Neural cell (in vitro differentiated cells): ENCODE results near the gene PRIMA1. TPM values are rescaled to one million over a fixed set of nuclear protein-coding genes. Genes with fewer than 3 reads are reported as not detected.

Source experiments
- H2AFZ ChIP-seq: fragments of 200-600, 300-800 bp; sonication (generic), shearing (Covaris generic); 2 replicates; pipeline ENCODE4 v1.6.0; 2014; ENCODE audit warnings: low read depth, mild to moderate bottlenecking, antibody characterized with exemption, low read length, moderate library complexity
- H3F3A ChIP-seq: fragments of 200-600 bp; shearing (Covaris generic); 2 replicates; pipeline ENCODE4 v1.6.1; 2016; ENCODE audit warnings: mild to moderate bottlenecking, moderate library complexity, mixed read lengths, antibody characterized with exemption, low read length; ENCODE audit not compliant: insufficient read depth, poor library complexity, severe bottlenecking
- H3K27ac ChIP-seq: fragments of 200-600, 300-800 bp; sonication (generic), shearing (Covaris generic); 2 replicates; pipeline ENCODE4 v1.5.1; 2014; ENCODE audit warnings: mild to moderate bottlenecking, low read length, moderate library complexity
- H3K27me3 ChIP-seq: fragments of 300-800, 200-600 bp; sonication (generic), shearing (Covaris generic); 2 replicates; pipeline ENCODE4 v1.6.0; 2014; ENCODE audit warnings: mild to moderate bottlenecking, low read depth, low read length, moderate library complexity; ENCODE audit not compliant: insufficient read depth
- H3K36me3 ChIP-seq: fragments of 300-800, 200-600 bp; sonication (generic), shearing (Covaris generic); 2 replicates; pipeline ENCODE4 v1.5.1; 2014; ENCODE audit warnings: mild to moderate bottlenecking, antibody characterized with exemption, low read length, moderate library complexity; ENCODE audit not compliant: insufficient read depth
- H3K4me2 ChIP-seq: fragments of 300-800, 200-600 bp; sonication (generic), shearing (Covaris generic); 2 replicates; pipeline ENCODE4 v1.6.0; 2014; ENCODE audit warnings: mild to moderate bottlenecking, low read length
- H3K4me3 ChIP-seq: fragments of 300-800, 200-600 bp; sonication (generic), shearing (Covaris generic); 2 replicates; pipeline ENCODE4 v1.5.1; 2014; ENCODE audit warnings: mild to moderate bottlenecking, low read length, moderate library complexity
- H3K79me2 ChIP-seq: fragments of 200-600 bp; shearing (Covaris generic); replicated peaks from 2 replicates; pipeline ENCODE4 v1.6.0; 2014; ENCODE audit warnings: mild to moderate bottlenecking, low read length, moderate library complexity; ENCODE audit not compliant: insufficient read depth
- H3K9ac ChIP-seq: fragments of 300-800, 200-600 bp; sonication (generic), shearing (Covaris generic); 2 replicates; pipeline ENCODE4 v1.6.1; 2016; ENCODE audit warnings: mild to moderate bottlenecking, low read length, mixed read lengths
- H3K9me2 ChIP-seq: fragments of 200-600 bp; shearing (Covaris generic); 2 replicates; pipeline ENCODE4 v1.6.1; 2016; ENCODE audit warnings: mild to moderate bottlenecking, low read length, mixed read lengths; ENCODE audit not compliant: insufficient read depth
- H3K9me3 ChIP-seq: fragments of 200-600, 300-800 bp; sonication (generic), shearing (Covaris generic); 2 replicates; pipeline ENCODE4 v1.6.1; 2016; ENCODE audit warnings: mild to moderate bottlenecking, mixed run types, low read length, moderate library complexity, mixed read lengths
- H4K20me1 ChIP-seq: fragments of 200-600 bp; shearing (Covaris generic); 2 replicates; pipeline ENCODE4 v1.6.1; 2016; ENCODE audit warnings: mild to moderate bottlenecking, mixed run types; ENCODE audit not compliant: insufficient read depth
- CTCF ChIP-seq: fragments of 450-650 bp; IDR thresholded peaks from 2 replicates; pipeline ENCODE4 v1.5.1; 2014; ENCODE audit warnings: antibody characterized with exemption, mild to moderate bottlenecking, moderate library complexity; ENCODE audit not compliant: poor library complexity, severe bottlenecking
- EP300 ChIP-seq: fragments of 450-650 bp; conservative IDR thresholded peaks from 2 replicates; pipeline ENCODE4 v1.6.1; 2014; ENCODE audit warnings: antibody characterized with exemption, mild to moderate bottlenecking, moderate library complexity; ENCODE audit not compliant: poor library complexity, severe bottlenecking
- EZH2 ChIP-seq: fragments of 200-600, 300-800 bp; shearing (Covaris generic), sonication (generic); IDR thresholded peaks from 2 replicates; pipeline ENCODE4 v1.6.1; 2014; ENCODE audit warnings: antibody characterized with exemption, low read length, borderline replicate concordance, mild to moderate bottlenecking; ENCODE audit not compliant: insufficient read depth, poor library complexity, severe bottlenecking
- MXI1 ChIP-seq: fragments of 450-650 bp; conservative IDR thresholded peaks from 2 replicates; pipeline ENCODE4 v1.6.1; 2014; ENCODE audit warnings: antibody characterized with exemption, mild to moderate bottlenecking; ENCODE audit not compliant: poor library complexity, severe bottlenecking
- POLR2AphosphoS5 ChIP-seq: IDR thresholded peaks from 2 replicates; pipeline ENCODE4 v1.6.1; 2012
- RAD21 ChIP-seq: fragments of 450-650 bp; conservative IDR thresholded peaks from 2 replicates; pipeline ENCODE4 v1.6.1; 2014; ENCODE audit warnings: antibody characterized with exemption, mild to moderate bottlenecking, moderate library complexity
- REST ChIP-seq: IDR thresholded peaks from 2 replicates; pipeline ENCODE4 v1.6.1; 2012; ENCODE audit warnings: borderline replicate concordance
- SMC3 ChIP-seq: fragments of 450-650 bp; conservative IDR thresholded peaks from 2 replicates; pipeline ENCODE4 v1.6.1; 2014; ENCODE audit warnings: antibody characterized with exemption, mild to moderate bottlenecking, moderate library complexity; ENCODE audit not compliant: poor library complexity
- TAF1 ChIP-seq: IDR thresholded peaks from 2 replicates; pipeline ENCODE4 v1.6.1; 2012; ENCODE audit warnings: low read depth
- polyA plus RNA-seq: library from polyadenylated mRNA; depleted of rRNA; stranded (reverse); fragments of >200 nt; gene quantifications from 2 replicates; pipeline ENCODE4 v1.2.3, GENCODE V29; 2014

The PRIMA1 gene
- polyA plus RNA-seq, 1 donor from 2014 or later = not detected

GRCh38 chr14:93765155-93765554 lies 23.1 kb downstream of the PRIMA1 start:
- H3K79me2 ChIP-seq = no peaks in the 10 kb centered on the region
- H4K20me1 ChIP-seq = no peaks in the 10 kb centered on the region
- H3K9me3 ChIP-seq = no peaks in the 10 kb centered on the region
- H3F3A ChIP-seq = no peaks in the 10 kb centered on the region
- no peaks in the 10 kb centered on the region for H3K36me3 ChIP-seq
- no peaks in the 10 kb centered on the region for H3K9me2 ChIP-seq
- H3K4me2 ChIP-seq = no peak overlapping the region
- no peak overlapping the region for H2AFZ ChIP-seq
- H3K27ac ChIP-seq = no peak overlapping the region
- no peak overlapping the region for H3K9ac ChIP-seq
- no peak overlapping the region for H3K4me3 ChIP-seq
- no peaks in the 10 kb centered on the region for H3K27me3 ChIP-seq
- no peak for TF ChIP-seq EZH2
- TF ChIP-seq EP300 = no peak
- TF ChIP-seq MXI1 = no peak
- TF ChIP-seq TAF1 = no peak
- no peak for TF ChIP-seq RAD21
- no peak for TF ChIP-seq CTCF
- TF ChIP-seq SMC3 = no peak
- no peak for TF ChIP-seq REST
- no peak for TF ChIP-seq POLR2AphosphoS5

- no peak overlapping the region for H3K27ac ChIP-seq
- H3K4me2 ChIP-seq = no peak overlapping the region
- no peak for TF ChIP-seq RAD21
- no peak for TF ChIP-seq MXI1
- no peak for TF ChIP-seq POLR2AphosphoS5
- TF ChIP-seq CTCF = no peak
- TF ChIP-seq TAF1 = no peak
- TF ChIP-seq EP300 = no peak
- TF ChIP-seq SMC3 = no peak
- TF ChIP-seq REST = no peak
- TF ChIP-seq EZH2 = no peak
- no peaks in the 10 kb centered on the region for H3K9me2 ChIP-seq
- H3K27me3 ChIP-seq = no peaks in the 10 kb centered on the region
- no peaks in the 10 kb centered on the region for H3K36me3 ChIP-seq
- H3K4me3 ChIP-seq = no peak overlapping the region
- H3K9ac ChIP-seq = no peak overlapping the region
- no peaks in the 10 kb centered on the region for H3K79me2 ChIP-seq
- H2AFZ ChIP-seq = no peak overlapping the region
- H4K20me1 ChIP-seq = no peaks in the 10 kb centered on the region
- no peaks in the 10 kb centered on the region for H3K9me3 ChIP-seq
- no peaks in the 10 kb centered on the region for H3F3A ChIP-seq
These were observed 24.1 kb downstream of the PRIMA1 start for GRCh38 chr14:93764211-93764659.
